Measurements from ENCODE around the gene RNF144A.

RNF144A gene

DNA sequence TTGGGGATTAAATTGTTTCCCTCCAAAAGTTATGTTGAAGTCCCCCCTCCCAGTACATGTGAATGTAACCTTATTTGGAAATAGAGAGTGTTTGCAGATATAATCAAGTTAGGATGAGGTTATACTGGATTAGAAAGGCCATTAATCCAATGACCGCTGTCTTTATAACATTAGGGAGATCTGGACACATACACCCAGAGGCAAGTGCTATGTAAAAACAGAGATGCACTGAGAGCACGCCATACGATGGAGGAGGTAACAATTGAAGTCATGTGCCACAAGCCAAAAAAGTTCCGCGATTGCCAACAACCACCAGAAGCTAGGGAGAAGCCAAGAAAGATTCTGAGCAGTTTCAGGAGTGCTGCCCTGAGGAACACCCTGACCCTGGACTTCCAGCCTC is 153.3 kb downstream of the RNF144A start:
- ATAC-seq (ENCODE audit: low read depth) (no peak), DNase-seq (ENCODE audit: low spot score) (no peak)
- TF ChIP-seq, protein P1, sequence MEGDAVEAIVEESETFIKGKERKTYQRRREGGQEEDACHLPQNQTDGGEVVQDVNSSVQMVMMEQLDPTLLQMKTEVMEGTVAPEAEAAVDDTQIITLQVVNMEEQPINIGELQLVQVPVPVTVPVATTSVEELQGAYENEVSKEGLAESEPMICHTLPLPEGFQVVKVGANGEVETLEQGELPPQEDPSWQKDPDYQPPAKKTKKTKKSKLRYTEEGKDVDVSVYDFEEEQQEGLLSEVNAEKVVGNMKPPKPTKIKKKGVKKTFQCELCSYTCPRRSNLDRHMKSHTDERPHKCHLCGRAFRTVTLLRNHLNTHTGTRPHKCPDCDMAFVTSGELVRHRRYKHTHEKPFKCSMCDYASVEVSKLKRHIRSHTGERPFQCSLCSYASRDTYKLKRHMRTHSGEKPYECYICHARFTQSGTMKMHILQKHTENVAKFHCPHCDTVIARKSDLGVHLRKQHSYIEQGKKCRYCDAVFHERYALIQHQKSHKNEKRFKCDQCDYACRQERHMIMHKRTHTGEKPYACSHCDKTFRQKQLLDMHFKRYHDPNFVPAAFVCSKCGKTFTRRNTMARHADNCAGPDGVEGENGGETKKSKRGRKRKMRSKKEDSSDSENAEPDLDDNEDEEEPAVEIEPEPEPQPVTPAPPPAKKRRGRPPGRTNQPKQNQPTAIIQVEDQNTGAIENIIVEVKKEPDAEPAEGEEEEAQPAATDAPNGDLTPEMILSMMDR (IDR thresholded peaks at IDR 0.05; ENCODE audit: poor library complexity, severe bottlenecking): no peak
- Histone ChIP-seq H3K9me3 (ENCODE audit: severe bottlenecking) (no peaks in the 10 kb centered on the region), H3K36me3 (ENCODE audit: low read depth) (no peaks in the 10 kb centered on the region), H3K4me3 (ENCODE audit: severe bottlenecking) (no peak overlapping the region), H3K4me1 (ENCODE audit: insufficient read depth, poor library complexity, severe bottlenecking) (no peaks in the 10 kb centered on the region), H3K27me3 (ENCODE audit: insufficient read depth, poor library complexity, severe bottlenecking) (no peaks in the 10 kb centered on the region), H3K27ac (ENCODE audit: poor library complexity, severe bottlenecking) (no peak overlapping the region)

DNA sequence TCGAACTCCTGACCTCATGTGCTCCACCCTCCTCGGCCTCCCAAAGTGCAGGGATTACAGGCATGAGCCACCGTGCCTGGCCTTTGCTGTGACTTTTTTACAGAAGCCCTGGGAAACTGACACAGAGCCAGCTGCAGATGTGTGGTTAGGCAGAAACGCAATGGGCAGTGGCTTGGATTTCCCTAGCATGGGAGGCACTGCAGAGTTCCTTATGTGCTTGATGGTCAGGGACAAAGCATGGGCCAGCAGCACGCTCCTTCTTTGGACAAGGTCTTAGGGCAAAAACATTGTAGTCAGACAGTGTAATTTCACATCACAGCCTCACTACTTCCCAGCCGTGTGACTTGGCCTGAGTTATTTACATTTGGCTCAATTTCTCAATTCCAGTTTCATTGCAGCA is 153.9 kb downstream of the RNF144A start:
- H3K27ac ChIP-seq (ENCODE audit: poor library complexity, severe bottlenecking): no peak overlapping the region
- no peaks in the 10 kb centered on the region for H3K27me3 ChIP-seq (ENCODE audit: insufficient read depth, poor library complexity, severe bottlenecking)
- H3K36me3 ChIP-seq (ENCODE audit: low read depth): no peaks in the 10 kb centered on the region
- no peak for ATAC-seq (ENCODE audit: low read depth)
- no peaks in the 10 kb centered on the region for H3K9me3 ChIP-seq (ENCODE audit: severe bottlenecking)
- no peaks in the 10 kb centered on the region for H3K4me1 ChIP-seq (ENCODE audit: insufficient read depth, poor library complexity, severe bottlenecking)
- no peak overlapping the region for H3K4me3 ChIP-seq (ENCODE audit: severe bottlenecking)
- DNase-seq (ENCODE audit: low spot score): no peak
- TF ChIP-seq, protein P1 (IDR thresholded peaks at IDR 0.05; ENCODE audit: poor library complexity, severe bottlenecking): no peak

DNA sequence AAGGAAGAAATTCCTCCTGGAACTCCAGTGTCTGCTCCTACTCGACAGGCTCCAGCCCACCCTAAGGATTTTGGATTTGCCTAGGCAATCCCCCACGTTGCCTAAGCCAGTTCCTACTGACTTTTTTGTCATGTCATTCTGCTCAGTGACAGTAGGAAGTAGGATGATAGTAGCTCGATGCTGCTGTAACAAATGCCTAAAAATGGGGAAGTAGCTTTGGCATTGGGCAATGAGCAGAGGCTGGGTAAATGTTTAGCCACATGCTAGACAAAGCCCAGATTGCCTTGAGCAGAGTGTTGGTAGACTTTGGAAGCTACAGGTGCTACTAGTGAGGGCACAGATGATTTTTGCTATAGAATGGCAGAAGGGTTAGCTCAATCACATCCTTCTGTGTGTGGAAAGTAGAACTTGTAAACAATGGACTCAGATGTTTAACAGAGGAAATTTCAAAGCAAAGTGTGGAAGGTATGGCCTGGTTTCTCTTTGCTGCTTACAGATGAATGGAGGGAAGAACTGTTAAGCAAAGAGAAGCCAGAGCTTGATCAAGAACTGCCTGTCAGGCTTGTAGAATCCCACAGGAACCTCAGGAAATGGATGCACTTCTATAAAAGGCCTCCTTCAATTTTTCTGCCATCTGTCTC is 154.8 kb downstream of the RNF144A start:
- no peak for ATAC-seq (ENCODE audit: low read depth)
- TF ChIP-seq, protein P1 (IDR thresholded peaks at IDR 0.05; ENCODE audit: poor library complexity, severe bottlenecking): no peak
- no peak for DNase-seq (ENCODE audit: low spot score)
- no peaks in the 10 kb centered on the region for H3K36me3 ChIP-seq (ENCODE audit: low read depth)
- no peaks in the 10 kb centered on the region for H3K9me3 ChIP-seq (ENCODE audit: severe bottlenecking)
- H3K4me3 ChIP-seq (ENCODE audit: severe bottlenecking): no peak overlapping the region
- H3K4me1 ChIP-seq (ENCODE audit: insufficient read depth, poor library complexity, severe bottlenecking): no peaks in the 10 kb centered on the region
- H3K27me3 ChIP-seq (ENCODE audit: insufficient read depth, poor library complexity, severe bottlenecking): no peaks in the 10 kb centered on the region
- H3K27ac ChIP-seq (ENCODE audit: poor library complexity, severe bottlenecking): no peak overlapping the region

DNA sequence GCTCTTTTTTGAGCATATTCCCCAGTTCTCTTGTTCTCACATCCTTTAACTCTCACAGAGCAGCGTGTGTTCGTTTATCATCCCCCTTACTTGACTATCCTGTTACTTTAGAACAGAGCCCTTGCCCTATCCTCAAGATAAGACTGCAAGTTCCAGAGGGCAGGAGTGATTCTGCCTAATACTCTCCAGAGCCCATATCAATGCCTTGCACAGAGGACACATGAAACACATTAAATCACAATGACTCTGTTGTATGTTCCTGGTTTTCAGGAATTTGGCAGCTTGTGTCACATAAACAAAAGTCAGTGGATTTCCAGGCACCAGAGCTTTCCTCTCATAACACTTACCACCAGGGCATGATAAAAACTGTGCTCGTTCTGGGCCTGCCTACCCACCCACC is 156.7 kb downstream of the RNF144A start:
- no peak overlapping the region for H3K4me3 ChIP-seq (ENCODE audit: severe bottlenecking)
- ATAC-seq (ENCODE audit: low read depth) (no peak), DNase-seq (ENCODE audit: low spot score) (no peak)
- TF ChIP-seq, protein P1 (IDR thresholded peaks at IDR 0.05; ENCODE audit: poor library complexity, severe bottlenecking): no peak
- H3K4me1 ChIP-seq (ENCODE audit: insufficient read depth, poor library complexity, severe bottlenecking): no peaks in the 10 kb centered on the region
- no peaks in the 10 kb centered on the region for H3K36me3 ChIP-seq (ENCODE audit: low read depth)
- H3K27me3 ChIP-seq (ENCODE audit: insufficient read depth, poor library complexity, severe bottlenecking): no peaks in the 10 kb centered on the region
- no peaks in the 10 kb centered on the region for H3K9me3 ChIP-seq (ENCODE audit: severe bottlenecking)
- no peak overlapping the region for H3K27ac ChIP-seq (ENCODE audit: poor library complexity, severe bottlenecking)

DNA sequence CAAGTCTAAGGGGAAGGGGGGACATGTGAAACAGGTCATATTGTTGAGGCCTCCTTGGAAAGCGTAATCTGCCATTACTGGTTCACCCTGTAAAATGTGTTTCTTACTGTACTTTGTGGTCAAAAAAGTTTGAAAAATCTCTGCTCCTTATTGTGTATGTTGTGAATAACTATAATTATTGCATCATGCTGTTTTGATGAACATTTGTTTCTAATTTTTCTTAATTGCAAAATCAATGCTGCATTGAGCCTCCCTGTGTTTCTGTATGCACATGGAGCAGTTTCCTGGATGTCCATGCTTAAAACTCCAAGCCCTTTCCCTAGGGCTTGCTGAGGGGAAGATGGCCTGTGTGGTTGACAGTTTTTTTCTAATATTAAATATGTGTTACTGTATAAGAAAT is 158.6 kb downstream of the RNF144A start:
- Histone ChIP-seq H3K27me3 (ENCODE audit: insufficient read depth, poor library complexity, severe bottlenecking) (no peaks in the 10 kb centered on the region), H3K36me3 (ENCODE audit: low read depth) (no peaks in the 10 kb centered on the region), H3K9me3 (ENCODE audit: severe bottlenecking) (no peaks in the 10 kb centered on the region), H3K4me3 (ENCODE audit: severe bottlenecking) (no peak overlapping the region), H3K4me1 (ENCODE audit: insufficient read depth, poor library complexity, severe bottlenecking) (no peaks in the 10 kb centered on the region), H3K27ac (ENCODE audit: poor library complexity, severe bottlenecking) (no peak overlapping the region)
- ATAC-seq (ENCODE audit: low read depth) (no peak), DNase-seq (ENCODE audit: low spot score) (no peak)
- TF ChIP-seq, protein P1 (IDR thresholded peaks at IDR 0.05; ENCODE audit: poor library complexity, severe bottlenecking): no peak
